Astrocyte of the cerebellum (primary cell): ENCODE results near the gene LRRC3.

ENCODE experiments used
- DNase-seq: peaks from one replicate; pipeline ENCODE4 v3.0.0-alpha.2; 2011; ENCODE audit warnings: low read depth
- H3K4me3 ChIP-seq: 2 replicates; pipeline ENCODE4 v1.5.1; 2011; ENCODE audit warnings: mild to moderate bottlenecking, low read depth, low read length, moderate library complexity
- in situ Hi-C: cut with HindIII; loops from 2 replicates; pipeline ENCODE4 v1.10.0; 2017; ENCODE audit warnings: low sequenced_read_pairs
- TF ChIP-seq, protein P1 (sequence below): IDR thresholded peaks from 2 replicates; pipeline ENCODE4 v1.5.1; 2012; ENCODE audit warnings: low read length, low read depth, moderate library complexity, mild to moderate bottlenecking; ENCODE audit errors: missing control alignments

The LRRC3 gene

DNA sequence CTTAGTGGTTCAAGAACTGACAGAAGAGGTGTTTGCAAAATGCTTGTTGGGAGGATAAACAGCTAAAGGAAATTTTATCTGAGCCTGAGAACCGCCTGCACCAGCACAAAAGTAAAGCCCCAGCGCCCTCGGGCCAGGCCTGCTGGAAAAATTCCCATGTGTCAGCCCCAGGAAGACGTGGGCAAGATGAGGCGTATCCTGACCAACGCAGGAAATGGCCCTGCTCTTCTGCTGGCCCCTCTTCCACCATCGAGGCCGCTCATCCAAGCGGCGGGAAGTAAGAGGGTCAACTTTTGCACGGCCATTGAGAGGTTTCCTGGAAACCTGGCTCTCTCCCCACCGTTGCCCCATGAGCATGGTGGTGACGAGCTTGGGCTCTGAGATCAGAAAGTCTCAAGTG, 39.6 kb downstream of the LRRC3 start:
- TF ChIP-seq, protein P1, sequence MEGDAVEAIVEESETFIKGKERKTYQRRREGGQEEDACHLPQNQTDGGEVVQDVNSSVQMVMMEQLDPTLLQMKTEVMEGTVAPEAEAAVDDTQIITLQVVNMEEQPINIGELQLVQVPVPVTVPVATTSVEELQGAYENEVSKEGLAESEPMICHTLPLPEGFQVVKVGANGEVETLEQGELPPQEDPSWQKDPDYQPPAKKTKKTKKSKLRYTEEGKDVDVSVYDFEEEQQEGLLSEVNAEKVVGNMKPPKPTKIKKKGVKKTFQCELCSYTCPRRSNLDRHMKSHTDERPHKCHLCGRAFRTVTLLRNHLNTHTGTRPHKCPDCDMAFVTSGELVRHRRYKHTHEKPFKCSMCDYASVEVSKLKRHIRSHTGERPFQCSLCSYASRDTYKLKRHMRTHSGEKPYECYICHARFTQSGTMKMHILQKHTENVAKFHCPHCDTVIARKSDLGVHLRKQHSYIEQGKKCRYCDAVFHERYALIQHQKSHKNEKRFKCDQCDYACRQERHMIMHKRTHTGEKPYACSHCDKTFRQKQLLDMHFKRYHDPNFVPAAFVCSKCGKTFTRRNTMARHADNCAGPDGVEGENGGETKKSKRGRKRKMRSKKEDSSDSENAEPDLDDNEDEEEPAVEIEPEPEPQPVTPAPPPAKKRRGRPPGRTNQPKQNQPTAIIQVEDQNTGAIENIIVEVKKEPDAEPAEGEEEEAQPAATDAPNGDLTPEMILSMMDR: no peak
- in situ Hi-C loops: loop anchor here (25.0 kb wide), 1 partner anchor 108 kb away; no protein-coding TSS in a partner anchor
- no peak overlapping the region for H3K4me3 ChIP-seq
- no peak for DNase-seq

DNA sequence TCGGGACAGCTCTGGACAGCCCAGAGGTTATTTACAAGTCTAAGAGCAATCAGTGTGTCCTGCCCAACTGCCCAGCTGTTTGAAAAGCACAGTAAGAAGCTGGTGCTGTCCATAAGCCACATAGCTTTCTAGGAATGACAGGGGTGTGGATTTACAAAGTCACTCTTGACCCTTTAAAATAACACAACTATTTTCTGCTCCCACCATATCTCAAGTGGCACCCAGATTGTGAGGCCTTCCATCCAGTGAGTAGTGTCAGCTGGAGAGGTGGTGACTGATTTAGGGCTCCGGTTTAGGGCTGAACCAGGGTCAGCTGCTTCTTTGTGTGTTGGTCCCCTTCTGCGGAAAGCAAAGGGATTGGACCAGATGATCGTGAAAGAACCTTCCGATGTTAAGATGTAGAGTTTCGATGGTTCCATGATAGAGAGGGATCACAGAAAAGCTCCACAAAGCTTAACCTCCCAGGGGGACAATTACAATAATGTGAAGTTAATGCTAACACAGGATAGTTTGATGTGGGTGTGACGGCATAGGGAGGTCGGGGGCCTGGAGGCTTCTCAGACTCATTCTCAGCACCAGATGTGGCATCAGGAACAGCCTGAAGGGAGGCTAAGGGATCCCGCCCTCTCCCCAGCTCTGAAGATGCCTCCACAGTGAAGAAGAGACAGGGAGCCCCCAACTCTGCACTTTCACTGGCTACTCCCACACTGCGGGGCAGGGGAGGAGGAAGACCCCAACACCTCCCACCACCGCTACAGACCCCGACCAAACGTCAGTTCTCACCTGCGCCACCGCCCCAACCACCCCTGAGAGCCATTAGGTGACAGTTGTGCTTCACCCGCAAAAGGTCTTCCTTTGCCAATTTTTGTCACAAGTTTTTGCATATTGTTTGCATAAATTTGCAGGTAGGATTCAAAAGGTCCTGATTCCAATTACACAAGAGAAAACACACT, 40.6 kb downstream of the LRRC3 start:
- DNase-seq: no peak
- no peak overlapping the region for H3K4me3 ChIP-seq
- TF ChIP-seq, protein P1: no peak
- in situ Hi-C loops: loop anchor here (25.0 kb wide), 1 partner anchor 109 kb away; no protein-coding TSS in a partner anchor

DNA sequence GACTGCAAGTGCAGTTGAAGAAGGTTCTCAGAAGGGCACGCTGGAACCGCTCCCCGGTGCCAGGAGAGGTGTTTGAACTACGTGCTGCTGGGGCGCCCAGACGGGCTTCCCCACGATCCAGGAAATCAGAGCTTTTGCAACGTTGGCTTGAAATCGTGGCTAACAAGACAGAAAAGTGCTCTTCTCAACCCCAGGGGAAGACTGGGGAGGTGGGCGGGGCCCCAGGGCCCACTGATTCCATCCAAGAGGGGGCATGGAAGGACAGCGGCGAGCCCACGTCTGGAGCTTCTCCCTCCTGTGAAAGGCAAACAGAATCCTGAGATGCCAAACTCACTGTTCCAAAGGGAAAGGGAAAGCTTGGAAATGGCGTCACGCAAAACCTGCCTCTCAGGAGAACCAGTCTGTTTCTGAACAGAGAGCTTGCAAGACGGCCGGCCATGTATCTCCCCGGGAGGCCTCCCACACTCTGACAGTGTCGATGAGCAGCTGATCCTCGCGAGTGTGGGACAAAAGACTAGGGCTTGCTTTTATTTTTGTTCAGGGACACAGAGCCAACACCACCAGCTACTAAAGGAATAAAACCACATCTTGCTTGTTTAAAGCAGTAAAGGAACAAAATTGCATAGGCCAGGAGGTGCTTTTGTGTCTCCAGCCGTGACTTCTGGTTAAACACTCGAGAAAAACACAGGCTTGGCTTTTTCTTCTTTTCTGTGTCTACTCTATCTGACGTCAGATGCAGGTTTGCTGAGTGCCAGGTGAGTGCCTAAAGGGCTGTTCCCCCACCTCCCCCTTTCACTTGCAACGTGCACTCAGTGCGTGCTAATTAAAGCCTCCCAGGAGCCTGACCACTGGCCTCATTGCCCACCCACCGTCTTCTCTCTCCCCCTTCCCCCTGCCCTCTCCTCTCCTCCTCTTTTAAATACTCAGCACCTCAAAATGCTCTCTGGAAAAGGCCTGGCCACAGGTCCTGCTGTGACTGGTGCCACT, 41.5 kb downstream of the LRRC3 start:
- in situ Hi-C loops: loop anchor here (25.0 kb wide), 1 partner anchor 110 kb away; no protein-coding TSS in a partner anchor
- DNase-seq: no peak
- TF ChIP-seq, protein P1: no peak
- no peak overlapping the region for H3K4me3 ChIP-seq

DNA sequence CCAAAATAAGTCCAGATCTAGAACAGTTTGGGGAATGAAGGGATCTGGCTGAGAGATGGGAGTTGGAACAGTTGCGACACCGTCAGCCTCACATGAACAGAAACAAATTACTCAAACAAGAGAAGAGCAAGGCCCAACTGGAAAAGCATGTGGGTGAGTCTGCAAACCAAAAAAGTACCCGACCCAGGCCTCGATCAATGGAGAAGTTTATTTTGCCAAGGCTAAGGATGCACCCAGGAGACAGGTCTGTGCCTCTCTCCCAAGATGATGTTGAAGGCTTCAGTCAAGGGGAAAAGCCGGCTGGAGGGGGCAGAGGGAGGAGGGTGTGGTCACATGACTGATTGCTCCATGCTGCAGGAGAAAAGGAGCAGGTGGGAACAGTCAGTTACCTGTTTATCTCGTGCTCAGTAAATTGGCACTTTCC, 42.4 kb downstream of the LRRC3 start:
- DNase-seq: no peak
- in situ Hi-C loops: loop anchor here (25.0 kb wide), 1 partner anchor 110 kb away; no protein-coding TSS in a partner anchor
- TF ChIP-seq, protein P1: no peak
- H3K4me3 ChIP-seq: no peak overlapping the region

DNA sequence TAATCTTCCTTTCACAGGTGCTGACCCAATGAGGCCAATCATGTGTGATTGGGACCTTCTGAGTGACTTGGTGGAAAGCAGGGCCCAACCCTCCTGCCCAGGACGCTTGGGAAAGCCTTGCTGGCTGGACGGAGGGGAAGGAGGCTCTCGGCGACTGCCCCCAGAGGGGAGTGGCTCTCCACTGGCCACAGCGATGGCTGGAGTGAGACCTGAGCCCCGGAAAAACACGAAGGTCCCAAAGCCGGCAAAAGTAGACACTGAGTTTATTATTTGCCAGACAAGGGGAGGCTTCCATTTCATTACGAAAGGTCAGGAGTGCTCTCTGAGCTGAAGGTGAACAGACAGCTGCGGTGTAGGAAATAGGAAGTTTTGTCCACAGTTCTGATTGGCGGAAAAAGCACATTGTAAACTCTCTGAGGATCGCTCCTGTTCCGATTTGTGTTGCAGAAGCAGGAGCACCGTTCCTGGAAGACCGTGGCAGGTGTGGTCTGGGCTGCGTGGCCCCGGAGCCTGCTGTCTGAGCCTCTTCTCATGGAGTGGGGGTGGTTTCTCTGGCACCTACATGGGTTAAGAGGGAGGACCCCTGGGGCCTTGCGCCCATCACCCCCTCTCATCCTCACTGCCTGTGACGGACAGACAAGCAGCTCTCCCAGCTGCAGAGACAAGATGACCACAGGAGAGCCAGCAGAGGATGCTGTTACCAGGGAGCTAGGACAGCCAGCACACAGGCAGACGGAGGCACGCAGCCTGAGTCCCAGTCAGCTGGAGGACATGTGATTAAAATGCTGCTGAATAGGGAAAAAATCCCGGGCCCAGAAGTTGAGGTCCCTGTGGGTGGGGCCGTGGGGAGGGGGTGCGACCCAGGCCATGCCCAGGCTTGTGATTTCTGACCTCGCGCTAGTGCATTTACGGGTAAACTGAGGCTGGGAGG, 43.2 kb downstream of the LRRC3 start:
- no peak overlapping the region for H3K4me3 ChIP-seq
- in situ Hi-C loops: loop anchor here (25.0 kb wide), 1 partner anchor 111 kb away; no protein-coding TSS in a partner anchor
- no peak for DNase-seq
- TF ChIP-seq, protein P1: no peak
